ENCODE results near the gene SLC39A9.
"Not testable (repeated sequence)": the region's sequence is repeated elsewhere in the genome, so short reads cannot be mapped to it uniquely, and the experiment has no call there.

SLC39A9 gene

DNA sequence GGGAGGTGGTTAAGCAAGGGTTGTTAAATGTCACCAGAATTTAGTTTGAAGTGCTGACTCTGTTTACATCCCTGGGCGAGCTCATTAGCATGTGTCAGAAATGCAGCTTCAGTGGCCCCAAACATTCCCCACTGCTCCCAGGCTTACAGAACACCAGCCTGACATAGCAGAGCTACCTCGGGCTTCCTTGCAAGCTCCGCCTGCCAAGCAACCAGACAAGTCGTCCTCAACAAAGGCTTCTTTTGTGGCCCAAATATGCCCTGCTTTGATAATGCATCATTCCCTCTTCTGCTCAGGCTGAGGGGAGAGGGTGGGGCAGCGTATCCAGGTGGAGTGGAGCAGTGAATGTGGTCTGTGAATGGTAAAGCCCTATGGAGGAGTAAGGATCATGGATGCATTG, 28.4 kb upstream of the SLC39A9 start:
- DNase-seq = no peak

DNA sequence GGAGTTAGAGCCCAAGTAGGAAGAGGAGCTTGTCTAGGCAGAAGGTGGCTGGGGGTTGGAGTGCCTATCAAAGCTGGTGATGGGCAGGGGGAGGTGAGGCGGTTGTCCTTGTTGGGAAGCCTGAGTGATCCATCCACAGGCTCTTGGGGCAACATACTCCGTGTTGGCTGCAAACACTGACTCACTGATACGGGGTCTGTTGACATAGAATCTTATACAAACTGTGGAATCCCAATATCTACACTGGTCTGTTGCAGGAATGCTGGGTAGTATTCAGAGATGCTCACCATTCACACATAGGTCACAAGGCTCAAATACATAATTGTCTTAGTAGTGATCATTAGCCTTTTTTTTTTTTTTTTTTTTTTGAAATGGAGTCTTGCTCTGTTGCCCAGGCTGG, 26.3 kb upstream of the SLC39A9 start:
- no peak for DNase-seq

DNA sequence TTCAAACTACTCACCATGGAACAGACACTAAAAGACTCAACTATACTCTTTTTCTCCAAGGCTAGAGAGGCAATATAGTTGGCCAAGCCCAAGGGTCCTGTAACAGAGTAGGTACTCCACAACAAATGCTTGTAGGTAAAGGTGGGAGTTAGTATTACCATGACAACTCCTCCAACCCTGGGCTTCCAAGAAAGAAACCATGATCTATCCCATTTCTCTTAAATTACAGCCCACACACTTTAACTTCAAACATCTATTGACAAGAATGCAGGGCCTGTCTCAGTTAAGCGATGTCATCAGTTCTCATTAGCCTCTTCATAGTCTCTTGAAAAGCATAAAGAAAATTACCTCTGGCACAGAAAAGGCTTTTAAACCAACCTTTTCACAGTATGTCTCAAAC, 25.4 kb upstream of the SLC39A9 start:
- no peak for DNase-seq

DNA sequence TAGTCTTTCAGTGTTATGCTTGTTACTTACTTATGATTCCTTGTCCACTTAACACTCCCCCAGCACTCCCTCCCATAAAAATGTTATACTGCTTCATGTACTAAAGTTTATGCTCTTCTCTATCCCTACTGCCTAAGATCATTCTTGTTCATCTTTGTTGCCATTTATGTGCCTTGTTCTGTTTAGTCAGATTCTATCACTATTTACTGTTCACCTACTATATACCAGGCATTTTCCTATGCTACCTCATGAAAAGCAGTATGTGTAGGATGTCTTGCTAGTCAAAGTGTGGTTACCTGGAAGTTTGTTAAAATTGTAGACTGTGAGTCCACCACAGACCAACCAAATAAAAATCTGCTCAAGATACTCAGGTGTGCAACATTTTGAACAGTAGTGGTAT, 24.3 kb upstream of the SLC39A9 start:
- DNase-seq = no peak

DNA sequence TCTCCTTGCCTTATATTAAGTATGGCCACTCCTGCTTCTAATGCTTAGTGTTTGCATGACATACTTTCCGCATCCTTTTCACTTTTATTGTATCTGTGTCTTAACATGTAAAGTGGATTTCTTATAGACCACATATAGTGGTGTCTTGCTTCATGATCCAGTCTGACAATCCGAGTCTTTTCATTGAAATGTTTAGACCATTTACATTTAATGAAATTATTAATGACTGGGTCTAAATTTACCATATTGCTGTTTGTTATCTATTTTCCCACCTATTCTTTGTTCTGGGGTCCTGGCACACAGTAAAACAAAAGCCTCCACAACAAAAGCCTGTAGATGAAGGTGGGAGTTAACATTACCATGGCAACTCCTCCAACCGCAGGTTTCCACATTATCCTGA, 23.3 kb upstream of the SLC39A9 start:
- DNase-seq = no peak

DNA sequence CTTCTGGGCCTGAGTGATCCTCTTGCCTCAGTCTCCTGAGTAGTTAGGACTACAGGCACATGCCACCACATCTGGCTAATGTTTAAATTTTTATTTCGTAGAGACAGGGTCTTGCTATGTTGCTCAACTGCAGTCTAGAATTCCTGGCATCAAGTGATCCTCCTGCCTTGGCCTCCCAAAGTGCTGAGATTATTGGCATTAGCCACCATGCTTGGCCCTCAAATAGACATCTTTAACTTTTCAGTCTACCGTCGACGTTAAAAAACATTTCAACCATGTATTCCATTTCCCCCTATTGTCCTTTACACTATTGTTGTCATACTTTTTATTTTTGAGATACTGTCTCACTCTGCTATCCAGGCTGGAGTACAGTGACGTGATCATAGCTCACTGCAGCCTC, 22.8 kb upstream of the SLC39A9 start:
- no peak for DNase-seq

DNA sequence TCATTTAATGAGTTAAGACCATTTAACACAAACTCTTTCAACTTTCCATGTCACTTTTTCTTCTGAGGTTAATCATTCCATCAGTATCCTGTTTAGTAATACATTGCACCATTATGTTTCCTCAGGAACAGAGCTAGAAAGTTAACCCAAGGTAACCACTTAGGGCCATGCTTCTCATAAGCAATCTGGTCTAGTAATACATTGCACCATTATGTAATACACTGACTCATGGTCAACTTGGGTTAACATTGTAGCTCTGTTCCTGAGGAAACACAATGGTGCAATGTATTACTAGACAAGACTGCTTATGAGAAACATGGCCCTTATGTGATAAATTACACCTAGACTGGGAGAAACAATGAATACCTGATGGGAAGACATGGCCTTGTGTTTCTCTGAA, 22.1 kb upstream of the SLC39A9 start:
- DNase-seq = no peak

DNA sequence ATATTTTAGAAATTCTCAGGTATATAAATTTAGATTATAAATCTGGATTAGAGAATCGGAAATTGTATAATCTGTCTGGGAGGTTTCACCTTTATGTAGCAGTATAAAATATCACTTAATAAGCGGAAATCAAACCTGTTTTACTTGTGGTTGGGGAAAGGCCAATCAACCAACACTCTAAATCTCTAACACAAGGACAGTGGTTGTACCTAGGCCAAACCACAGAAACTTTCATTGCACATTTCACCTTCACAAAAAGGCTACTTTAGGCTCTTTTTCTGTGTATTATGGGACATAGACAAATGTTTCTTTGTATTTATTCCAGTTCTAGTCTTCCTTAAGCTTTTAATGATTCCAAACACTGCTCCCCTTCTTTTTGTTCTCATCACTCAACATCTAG, 20.2 kb upstream of the SLC39A9 start:
- DNase-seq = no peak

DNA sequence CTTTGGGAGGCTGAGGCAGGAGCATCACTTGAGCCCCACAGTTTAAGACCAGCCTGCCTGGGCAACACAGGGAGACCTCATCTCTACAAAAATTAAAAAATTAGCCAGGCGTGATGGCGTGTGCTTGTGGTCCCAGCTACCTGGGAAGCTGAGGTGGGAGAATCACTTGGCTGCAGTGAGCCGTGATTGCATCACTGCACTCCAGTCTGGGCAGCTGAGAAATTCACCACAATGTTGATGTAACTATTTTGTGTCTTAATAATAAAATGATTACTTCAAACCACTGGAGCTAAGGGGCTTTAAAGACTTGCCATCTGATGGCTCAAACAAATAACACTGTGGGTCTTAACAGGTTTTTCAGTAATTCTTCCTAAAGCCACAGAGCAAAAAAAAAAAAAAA, 11.2 kb upstream of the SLC39A9 start:
- no peak for DNase-seq

DNA sequence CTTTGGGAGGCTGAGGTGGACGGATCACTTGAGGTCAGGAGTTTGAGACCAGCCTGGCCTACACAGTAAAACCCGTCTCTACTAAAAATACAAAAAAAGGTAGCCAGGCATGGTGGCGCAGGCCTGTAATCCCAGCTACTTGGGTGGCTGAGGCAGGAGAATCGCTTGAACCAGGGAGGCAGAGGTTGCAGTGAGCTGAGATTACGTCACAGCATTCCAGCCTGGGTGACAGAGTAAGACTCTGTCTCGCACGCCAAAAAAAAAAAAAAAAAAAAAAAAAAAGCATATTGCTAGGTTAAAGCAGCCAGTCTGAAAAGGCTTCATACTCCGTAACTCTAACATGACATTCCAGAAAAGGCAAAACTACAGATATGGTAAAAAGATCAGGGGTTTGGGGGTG, 7.1 kb upstream of the SLC39A9 start:
- DNase-seq = not testable (repeated sequence)

DNA sequence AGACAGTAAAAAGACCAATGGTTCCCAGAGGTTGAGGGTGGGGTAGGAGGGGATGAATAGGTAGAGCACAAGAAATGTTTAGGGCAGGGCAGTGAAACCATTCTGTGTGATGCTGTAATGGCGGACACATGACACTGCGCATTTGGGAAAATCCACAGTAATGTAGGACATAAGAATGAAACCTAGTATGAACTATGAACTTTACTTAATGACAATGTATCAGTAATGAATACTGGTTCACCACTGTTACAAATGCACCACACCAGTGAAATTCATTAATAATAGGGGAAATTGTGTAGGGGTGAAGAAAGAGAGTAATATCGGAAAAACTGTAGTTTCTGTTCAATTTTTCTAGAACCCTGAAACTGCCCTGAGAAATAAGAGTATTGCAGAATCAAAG, 6.0 kb upstream of the SLC39A9 start:
- no peak for DNase-seq

DNA sequence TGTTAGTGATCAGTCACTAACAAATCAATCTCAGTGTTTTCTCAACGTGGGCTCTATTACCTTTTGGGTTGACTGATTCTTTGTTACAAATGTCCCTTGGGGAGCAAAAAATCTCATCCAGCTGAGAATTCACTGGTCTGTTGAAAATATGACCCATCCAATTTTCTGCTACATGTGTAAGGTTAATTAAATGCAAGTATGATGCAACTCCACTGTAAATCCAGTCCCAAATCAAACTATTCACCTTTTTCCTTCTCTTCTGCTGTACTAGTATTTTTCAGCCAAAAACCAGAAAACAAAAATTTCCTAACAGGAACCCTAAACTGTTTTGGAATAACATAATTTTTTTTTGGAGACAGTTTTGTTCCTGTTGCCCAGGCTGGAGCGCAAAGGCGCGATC, 2.6 kb upstream of the SLC39A9 start:
- DNase-seq = no peak

DNA sequence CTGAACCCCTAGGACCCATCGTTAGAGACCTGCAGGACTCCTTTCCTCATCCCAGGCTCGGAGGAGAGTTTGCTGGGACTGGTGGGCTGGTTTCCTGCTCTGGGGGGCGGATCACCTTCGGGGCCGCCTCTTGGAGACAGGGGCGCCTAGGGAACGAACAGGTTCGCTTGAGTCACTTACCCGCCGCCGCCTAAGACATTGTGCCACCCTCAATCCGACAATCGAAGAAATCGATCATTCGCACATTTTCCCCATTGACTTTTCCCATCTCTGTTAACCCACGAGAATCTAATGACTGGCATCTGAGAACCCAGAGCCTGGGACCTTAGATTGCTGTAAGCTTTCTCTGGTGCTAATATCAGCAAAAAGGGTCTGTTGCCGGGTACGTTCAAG, 322 bp downstream of the SLC39A9 start:
- DNase-seq = peak; percentile 68

DNA sequence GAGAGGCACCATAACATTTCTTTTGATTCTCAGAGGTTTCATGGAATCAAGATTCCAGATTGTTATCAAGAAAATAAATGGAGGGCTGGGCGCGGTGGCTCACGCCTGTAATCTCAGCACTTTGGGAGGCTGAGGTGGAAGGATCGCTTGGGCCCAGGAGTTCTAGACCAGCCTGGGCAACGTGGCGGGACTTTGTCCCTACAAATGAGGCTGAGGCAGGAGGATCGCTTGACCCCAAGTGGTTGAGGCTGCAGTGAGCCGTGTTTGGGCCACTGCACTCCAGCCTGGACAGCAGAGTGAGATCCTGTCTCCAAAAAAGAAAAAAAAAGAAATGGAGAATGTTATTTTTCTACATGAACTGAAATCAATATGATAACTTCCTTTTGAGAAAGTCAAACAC, 1.3 kb downstream of the SLC39A9 start:
- no peak for DNase-seq

DNA sequence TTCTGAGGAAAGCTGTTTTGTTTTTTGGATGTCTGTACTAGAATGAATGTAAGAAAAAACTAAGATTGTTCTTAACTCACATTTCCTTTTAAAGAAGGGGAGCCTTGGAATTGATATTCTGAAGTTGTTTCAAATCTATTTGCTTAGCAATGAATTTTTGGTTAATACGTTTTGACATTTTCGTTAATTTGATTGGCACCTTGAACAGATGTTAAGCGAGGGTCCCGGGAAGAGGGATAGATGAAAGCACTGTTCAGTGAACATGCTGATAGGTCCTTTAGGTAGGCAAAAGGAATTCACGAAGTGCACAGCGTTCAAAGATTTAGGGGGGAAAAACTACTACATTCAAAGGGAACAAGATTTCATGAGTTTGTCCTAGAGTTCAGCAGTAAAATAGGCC, 1.7 kb downstream of the SLC39A9 start:
- DNase-seq = no peak

DNA sequence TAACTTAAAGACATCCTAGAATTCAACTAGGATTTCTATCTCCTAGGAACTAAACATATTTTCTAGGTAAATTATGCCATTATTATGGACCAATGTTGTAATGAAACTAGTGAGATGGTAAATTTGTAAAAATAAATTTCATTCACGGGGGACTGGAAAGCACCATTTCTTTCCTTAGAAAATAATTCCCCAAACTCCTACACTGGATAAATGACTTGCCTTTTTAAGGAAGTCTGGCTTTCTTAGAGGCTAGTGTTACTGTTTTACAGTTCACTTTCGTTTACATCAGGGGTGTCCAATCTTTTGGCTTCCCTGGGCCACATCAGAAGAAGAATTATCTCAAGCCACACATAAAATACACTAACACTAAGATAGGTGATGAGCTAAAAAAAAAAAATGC, 3.3 kb downstream of the SLC39A9 start:
- no peak for DNase-seq

DNA sequence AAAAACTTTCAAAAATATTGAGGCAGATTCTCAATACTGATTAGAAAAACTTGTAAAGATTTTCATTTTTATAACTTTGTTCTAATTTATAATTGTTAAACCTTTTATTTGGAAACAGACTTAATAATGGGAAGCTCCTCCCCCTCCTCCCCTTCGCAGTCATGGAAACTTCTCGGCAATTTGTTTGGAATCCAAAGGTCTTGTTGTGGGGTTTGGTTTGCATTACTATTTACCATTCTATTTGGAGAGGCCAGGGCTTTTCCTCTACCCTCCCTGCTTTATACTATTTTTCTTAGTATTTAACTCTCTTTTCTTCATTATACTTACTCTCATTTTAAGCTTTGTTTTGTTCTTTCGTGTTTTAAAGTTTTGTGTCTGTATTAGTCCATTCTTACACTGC, 6.0 kb downstream of the SLC39A9 start:
- DNase-seq = no peak

DNA sequence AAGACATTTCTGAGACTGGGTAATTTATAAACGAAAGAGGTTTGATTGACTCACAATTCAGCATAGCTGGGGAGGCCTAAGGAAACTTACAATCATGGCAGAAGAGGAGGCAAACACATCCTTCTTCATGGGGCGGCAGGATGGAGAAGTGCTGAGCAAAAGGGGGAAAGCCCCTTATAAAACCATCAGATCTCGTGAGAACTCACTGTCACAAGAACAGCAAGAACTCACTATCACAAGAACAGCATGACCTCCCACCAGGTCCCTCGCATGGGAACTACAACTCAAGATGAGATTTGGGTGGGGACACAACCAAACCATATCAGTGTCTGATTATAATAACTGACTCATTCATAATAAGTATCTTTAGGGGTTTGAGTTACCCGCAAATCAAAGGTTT, 6.4 kb downstream of the SLC39A9 start:
- no peak for DNase-seq

DNA sequence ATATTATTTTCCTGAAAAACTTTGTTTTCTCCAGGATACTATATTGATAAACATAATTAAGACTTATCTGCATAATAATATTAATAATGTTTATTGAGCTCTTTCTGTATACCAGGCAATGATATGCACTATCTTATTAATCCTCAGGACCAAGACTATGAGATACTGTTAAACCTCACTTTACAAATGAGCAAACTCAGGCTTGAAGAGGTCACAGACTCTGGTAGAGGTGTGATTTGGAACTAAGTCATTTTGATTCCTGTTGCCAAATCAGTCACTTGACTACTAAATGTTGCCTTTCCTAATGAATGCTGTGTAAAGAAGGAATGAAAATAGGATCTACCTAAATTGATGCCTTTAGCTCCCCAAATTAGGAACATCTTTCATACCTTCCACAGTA, 7.3 kb downstream of the SLC39A9 start:
- no peak for DNase-seq

DNA sequence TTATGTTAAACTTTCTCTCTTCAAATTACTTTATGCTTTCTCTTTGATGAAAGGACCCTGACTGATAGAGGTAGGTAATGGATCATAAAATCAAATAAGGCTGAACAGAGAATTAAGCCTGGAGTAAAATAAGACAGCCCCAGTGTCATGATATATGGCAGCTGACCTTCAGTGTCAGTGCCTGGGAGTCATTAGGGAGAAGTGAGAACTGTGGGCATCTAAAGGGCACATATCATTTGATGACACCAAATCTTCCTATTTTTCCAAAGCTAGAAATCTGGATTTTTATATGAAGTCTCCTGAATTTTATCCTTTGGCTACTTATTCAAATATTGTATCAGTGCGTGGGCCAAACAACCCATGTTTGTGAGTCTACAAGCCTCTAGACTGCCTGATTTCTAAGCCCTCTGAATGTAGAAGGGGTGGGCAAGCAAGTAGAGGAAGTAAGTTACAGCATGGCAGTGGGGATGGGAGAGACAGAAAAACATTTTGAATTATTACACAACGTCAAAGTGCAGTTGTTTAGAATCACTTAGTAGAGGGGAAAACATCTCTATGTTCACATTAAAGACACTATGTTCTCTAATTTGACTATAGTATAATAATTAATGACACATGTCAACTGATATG, 10.0 kb downstream of the SLC39A9 start:
- DNase-seq = no peak

DNA sequence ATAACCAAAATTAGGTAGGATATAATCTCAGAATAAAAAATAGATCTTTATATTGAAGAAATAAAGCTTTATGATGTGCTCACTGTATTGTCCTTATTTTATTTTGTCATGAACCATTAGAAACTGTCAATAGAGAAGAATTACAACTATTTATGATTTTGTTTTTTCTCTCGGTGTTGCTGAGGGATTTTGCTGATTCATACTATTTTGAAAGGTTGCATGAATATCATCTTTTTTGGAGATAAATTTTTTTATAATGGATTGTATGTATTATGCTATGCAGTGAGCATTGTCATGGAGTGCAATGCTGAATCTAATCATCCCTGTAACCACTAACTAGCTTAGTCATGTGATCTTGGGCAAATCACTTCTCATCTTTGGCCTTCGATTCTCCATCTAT, 15.0 kb downstream of the SLC39A9 start:
- no peak for DNase-seq

DNA sequence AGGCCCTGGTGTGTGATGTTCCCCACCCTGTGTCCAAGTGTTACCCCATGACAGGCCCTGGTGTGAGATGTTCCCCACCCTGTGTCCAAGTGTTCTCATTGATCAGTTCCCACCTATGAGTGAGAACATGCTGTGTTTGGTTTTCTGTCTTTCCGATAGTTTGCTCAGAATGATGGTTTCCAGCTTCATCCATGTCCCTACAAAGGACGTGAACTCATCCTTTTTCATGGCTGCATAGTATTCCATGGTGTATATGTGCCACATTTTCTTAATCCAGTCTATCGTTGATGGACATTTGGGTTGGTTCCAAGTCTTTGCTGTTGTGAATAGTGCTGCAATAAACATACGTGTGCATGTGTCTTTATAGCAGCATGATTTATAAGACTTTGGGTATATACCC, 17.6 kb downstream of the SLC39A9 start:
- DNase-seq = not testable (repeated sequence)

DNA sequence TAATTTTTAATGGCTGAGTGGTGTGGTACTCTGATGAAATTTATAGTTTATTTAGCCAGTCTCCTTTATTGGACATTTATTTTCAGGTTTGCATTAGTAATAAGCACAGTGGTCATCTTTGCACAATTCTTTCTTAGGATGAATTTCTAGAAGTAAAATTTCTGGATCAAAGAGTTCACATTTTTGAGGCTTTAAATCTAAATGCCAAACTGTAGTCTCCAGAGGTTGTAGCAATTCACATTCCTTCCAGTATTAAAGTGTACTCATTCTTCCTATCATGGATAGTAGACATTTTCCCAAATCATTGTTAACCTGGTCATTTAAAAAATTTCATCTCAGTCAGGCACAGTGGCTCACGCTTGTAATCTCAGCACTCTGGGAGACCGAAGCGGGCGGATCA, 24.8 kb downstream of the SLC39A9 start:
- DNase-seq = no peak

DNA sequence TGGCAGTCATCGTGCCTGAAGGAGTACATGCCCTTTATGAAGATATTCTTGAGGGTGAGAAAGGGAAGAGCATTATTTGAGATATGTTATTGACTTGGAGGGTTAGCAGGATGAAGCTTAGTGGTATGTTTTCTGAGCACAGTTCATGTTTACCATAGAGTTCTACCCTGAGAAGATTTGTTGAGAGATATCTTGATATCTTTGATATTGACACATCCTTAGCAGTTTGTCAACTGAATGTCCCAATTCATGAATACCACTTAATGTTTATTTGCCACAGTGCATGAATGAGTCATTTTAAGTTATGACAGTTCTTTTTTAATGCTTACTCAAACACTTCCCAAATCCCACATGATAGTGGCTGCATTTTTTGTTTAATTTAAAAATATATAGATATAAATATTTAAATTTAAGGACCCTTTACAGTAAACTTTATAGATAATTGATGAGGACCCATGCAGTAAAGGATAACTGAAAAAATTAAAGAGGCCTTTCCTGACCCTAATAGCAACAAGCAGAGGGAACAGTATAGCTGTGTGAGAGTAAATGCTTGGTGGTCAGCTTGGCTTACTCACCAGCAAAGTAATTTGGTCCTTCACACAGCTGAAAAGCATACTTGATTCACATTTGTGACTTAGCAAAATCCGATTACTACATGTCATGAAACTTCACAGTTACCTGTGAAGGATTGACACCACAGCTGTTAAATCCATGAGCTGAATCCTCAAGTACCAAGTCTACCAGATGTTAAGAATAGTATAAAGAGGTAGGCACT, 25.8 kb downstream of the SLC39A9 start:
- no peak for DNase-seq

DNA sequence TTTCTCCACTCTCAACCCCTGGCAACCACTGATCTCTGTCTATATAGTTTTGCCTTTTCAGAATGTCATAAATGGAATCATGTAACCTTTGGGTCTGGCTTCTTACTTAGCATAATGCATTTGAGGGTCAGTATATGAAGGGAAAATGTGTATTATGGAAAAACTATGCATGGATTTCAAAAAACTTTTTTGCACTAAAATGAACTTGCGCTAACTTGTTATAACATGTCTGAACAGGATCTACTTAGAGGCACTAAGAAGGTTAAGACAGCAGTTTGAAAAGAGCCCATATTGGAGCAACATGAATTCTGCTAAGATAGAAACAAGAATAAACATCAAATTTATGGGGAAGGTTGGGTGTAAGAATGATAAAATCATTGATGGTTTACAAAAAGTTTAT, 29.1 kb downstream of the SLC39A9 start:
- DNase-seq = no peak

All from NCI-H82 (cell line).